COLO829 (cell line): ENCODE measurements around the gene TALDO1.

Experiments
- DNase-seq: peaks from one replicate; pipeline ENCODE4 v3.0.0; 2012; ENCODE audit warnings: low spot score

TALDO1 gene

DNA sequence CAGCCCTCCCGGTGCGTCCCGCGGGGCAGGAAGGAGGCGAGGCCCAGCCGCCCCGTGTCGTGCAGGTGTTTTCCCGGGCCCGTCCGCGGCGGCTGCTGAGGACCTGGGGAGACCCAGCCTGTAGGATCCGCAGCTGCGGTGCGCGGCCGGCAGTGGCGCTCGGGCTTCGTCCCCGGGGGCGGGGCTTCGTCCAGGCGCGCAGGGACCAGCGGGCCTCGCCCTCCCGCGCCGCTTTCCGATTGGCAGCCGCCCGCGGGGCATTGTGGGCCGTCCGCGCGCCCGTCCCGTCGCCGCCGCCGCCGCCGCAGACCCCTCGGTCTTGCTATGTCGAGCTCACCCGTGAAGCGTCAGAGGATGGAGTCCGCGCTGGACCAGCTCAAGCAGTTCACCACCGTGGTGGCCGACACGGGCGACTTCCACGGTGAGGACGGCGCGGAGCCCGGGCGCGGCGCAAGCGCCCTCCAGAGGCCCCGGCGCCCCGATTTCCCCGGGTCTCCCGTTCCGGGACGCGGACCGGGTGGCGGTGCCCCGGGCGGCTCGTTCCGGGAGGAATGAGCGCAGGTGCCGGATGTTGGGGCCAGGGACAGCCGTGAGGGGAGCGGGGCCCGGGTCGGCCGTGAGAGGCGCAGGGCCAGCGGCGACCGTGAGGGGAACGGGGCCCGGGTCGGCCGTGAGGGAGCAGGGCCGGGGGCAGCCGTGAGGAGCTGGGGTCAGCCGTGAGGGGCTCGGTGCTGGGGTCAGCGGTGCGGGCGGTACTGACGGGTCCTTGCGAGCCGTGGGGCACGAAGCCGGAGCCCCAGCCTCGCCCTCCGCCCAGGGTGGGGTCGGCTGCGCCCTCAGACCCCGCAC, at the start of gene TALDO1:
TALDO1 (plus strand) TSS at position 307 of the 849 bp plus-strand sequence; CDS start at position 325, 18 bp downstream.
- DNase-seq, result peak; percentile 75

DNA sequence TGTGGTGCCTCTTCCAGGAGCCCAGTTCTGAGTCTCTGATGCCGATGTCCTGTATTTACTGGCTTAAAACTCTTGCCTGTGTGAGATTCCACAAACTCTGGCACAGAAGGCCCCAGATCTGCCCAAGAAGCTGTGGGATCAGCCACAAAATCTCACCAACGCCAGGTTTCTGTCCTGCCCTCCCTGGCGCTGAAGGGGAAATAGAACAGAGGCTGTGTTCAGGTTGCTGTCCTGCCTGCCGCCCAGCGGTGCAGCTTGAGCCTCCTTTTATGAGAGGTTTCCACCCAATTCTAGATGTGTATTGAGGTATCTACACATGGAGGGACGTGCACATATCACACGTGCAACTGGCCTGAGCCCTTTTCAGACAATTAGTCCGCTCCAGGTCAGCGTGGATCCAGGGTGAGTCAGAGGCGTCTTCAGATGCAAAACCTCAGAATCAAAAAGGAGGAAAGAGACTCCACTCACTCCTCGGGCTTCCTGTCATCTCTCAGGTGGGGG, 49.4 kb upstream of the TALDO1 start:
- no peak for DNase-seq

GRCh38 chr11:698493-699115, 48.7 kb upstream of the TALDO1 start:
- no peak for DNase-seq

DNA sequence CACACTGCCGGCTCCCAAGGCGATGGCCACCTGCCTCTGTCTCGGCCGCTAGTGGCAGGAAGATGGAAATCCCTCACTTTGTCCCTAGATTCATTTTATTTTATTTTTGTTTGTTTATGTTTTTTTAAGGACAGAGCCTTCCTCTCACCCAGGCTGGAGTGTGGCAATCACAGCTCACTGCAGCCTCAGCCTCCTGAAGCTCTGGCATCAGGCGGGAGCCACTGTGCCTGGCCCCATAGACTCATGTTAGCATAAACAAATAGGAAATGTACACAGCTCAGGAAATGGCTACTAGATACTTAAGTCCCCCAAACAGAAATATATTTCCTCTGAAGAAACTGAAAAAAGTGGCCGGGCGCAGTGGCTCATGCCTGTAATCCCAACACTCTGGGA, 48.2 kb upstream of the TALDO1 start:
- no peak for DNase-seq

DNA sequence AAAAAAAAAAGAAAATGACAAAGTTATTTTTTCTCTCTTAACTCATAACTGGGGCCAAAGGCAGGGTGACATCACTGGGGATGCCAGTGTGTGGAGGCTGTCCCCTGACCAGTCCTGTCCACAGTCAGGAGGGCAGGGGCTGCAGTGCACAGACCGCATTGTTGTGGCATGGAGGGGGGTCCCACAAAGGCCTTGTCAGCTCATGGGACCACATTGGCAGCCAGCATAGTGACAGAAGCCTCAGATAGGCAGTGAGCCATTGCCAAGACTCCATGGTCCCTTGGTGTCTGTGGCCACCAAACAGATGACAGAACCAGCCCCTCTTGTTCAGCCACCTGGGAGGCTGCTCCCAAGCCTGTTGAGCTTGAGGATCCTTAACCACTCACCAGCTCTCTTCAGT, 47.5 kb upstream of the TALDO1 start:
- no peak for DNase-seq

GRCh38 chr11:701741-702461, 45.4 kb upstream of the TALDO1 start:
- DNase-seq, result no peak

GRCh38 chr11:702462-703461, 44.5 kb upstream of the TALDO1 start:
- no peak for DNase-seq

DNA sequence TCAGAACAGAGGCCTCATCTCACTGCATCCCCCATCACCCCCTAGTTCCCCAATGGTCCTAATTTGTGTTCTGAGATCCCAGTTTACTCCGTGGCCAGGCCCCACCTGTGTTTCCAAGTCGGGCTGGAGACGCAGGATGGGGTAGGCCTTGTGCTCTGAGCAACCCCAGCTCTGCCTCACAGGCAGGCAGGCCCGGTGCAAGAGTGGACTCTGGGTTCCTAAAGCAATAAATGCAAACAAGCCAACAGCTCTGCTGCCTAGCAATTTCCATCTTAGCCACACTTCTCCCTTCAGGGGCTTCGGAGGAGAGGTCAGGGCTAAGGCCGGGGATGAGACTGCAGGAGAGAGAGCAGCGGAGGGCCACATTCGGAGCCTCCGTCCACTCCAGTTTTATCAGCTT, 43.8 kb upstream of the TALDO1 start:
- no peak for DNase-seq

DNA sequence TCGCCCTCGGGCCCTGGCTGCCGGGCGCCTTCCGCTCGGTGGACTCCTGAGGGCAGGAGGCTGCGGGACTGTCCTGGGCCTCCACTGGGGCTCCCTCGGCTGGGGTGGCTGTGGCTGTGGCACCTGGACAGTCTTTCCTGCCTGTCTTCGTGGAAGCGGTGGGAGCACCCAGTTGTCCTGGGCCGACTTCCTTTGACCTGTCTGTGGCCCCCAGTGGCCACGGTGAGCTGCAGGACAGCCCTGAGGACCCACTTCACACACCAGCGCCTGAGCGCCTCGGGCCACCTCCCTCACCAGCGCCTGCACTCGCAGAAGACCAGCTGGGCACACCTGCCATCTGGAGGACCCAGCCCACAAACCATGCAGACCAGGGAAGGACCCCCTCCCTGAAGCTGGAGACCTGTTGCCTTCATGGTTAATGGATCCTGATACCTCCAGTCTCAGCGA, 43.0 kb upstream of the TALDO1 start:
- DNase-seq, result no peak

DNA sequence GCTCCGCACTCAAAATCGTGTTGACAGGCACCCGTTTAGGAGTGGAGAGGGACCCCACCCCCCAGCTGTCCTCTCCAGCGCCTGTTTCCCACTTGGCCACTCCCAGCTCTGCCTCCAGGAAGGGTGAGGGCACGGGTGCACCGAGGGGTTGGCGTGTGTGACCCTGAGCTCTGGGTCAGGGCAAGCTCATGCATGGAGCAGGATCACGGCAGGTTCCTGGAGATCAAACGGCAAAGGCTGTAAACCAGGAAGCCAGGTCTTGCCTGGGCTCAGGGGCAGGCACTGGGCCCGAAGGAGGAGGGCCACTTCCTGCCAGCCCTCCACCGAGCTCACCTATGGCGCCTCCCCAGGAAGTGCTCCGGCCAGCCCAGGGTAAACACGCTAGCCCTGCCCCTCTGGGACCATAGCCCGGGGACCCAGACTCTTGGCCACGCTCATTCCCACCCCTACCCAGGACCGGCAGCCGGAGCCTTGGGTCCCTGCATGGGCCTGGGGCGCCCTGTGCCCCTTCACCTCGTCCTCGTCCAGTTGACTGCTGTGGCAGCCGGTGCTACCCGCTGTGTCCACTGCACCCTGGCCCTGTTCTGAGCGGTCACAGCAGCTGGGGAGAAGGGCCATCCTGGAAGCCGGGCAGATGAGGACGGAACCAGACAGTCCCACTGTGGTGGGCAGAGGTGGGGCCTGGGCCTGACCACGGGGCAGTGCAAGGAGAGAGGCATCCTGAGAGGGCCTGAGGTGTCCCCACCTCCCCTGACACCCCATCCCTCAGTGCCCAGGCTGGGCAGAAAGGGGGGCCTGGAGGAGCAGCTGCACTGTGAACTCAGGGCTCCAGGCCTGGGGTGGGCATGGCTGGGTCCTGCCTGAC, 42.3 kb upstream of the TALDO1 start:
- no peak for DNase-seq

GRCh38 chr11:705646-706438, 41.4 kb upstream of the TALDO1 start, which contains the start of gene EPS8L2:
Gene EPS8L2 (plus strand): TSS chr11:706231. CDS start chr11:709408, 3,177 bp downstream.
- no peak for DNase-seq

- no peak for DNase-seq
Measured at GRCh38 chr11:706439-706956, 40.8 kb upstream of the TALDO1 start.

- DNase-seq, result no peak
Measured at GRCh38 chr11:706957-707816, 40.1 kb upstream of the TALDO1 start.

GRCh38 chr11:707817-708420, 39.3 kb upstream of the TALDO1 start:
- no peak for DNase-seq

GRCh38 chr11:708511-708910, 38.8 kb upstream of the TALDO1 start:
- DNase-seq, result no peak

- DNase-seq, result no peak
Measured at GRCh38 chr11:709109-709997, 37.9 kb upstream of the TALDO1 start.

GRCh38 chr11:714436-714835, 32.8 kb upstream of the TALDO1 start:
- DNase-seq, result no peak
